Thymus (tissue), 11 donors: ENCODE data around the gene ST8SIA3. TPM values are rescaled to one million over a fixed set of nuclear protein-coding genes. Genes with fewer than 3 reads are reported as not detected.
"Not testable (repeated sequence)": the region's sequence is repeated elsewhere in the genome, so short reads cannot be mapped to it uniquely, and the experiment has no call there.

ENCODE experiments used
- DNase-seq, 9 donors: peaks; one replicate each; pipeline ENCODE4 v3.0.0-alpha.2; 2013; ENCODE audit warnings: low spot score in 9 of 9, low read depth in 6 of 9, missing footprints in 1 of 9
- H3K27ac ChIP-seq, 2 donors: one replicate each; pipeline ENCODE4 v1.5.1; 2013; ENCODE audit warnings: control low read depth in 1 of 2, low read depth in 1 of 2, low read length in 1 of 2, mild to moderate bottlenecking in 1 of 2, moderate library complexity in 1 of 2
- H3K27me3 ChIP-seq, 2 donors: one replicate each; pipeline ENCODE4 v1.5.1; 2013; ENCODE audit warnings: low read length in 1 of 2; ENCODE audit not compliant: control insufficient read depth in 2 of 2, insufficient read depth in 1 of 2
- H3K36me3 ChIP-seq, 2 donors: one replicate each; pipeline ENCODE4 v1.5.1; 2013; ENCODE audit warnings: low read length in 1 of 2, mild to moderate bottlenecking in 1 of 2, moderate library complexity in 1 of 2; ENCODE audit not compliant: control insufficient read depth in 2 of 2, insufficient read depth in 2 of 2
- H3K4me1 ChIP-seq, 2 donors: one replicate each; pipeline ENCODE4 v1.5.1; 2013; ENCODE audit warnings: low read length in 2 of 2; ENCODE audit not compliant: control insufficient read depth in 2 of 2, insufficient read depth in 2 of 2
- H3K4me3 ChIP-seq, 2 donors: one replicate each; pipeline ENCODE4 v1.5.1; 2013; ENCODE audit warnings: low read length in 2 of 2, control low read depth in 1 of 2, mild to moderate bottlenecking in 1 of 2
- H3K9me3 ChIP-seq, 2 donors: one replicate each; pipeline ENCODE4 v1.5.1; 2013; ENCODE audit warnings: low read length in 1 of 2, mild to moderate bottlenecking in 1 of 2; ENCODE audit not compliant: control insufficient read depth in 2 of 2, insufficient read depth in 1 of 2
- WGBS: extraction: QIAGEN DNeasy Blood & Tissue Kit; methylation state at CpG from one replicate; pipeline ENCODE4 v1.1.7; 2013; 5-methylcytosine and 5-hydroxymethylcytosine counted together
- polyA plus RNA-seq: library from polyadenylated mRNA; stranded (reverse); fragments of 200-250 nt; gene quantifications from one replicate; pipeline ENCODE4 v1.2.3, GENCODE V29; 2013
- total RNA-seq: library from RNA; stranded (reverse); fragments of 120-200 nt; gene quantifications from one replicate; pipeline ENCODE4 v1.2.4, GENCODE V29; 2013
- donor health status: healthy.

Gene ST8SIA3
- total and polyA plus RNA-seq, 2 donors = 0.05 to 0.09 TPM

GRCh38 chr18:57394749-57395148 lies 42.4 kb downstream of the ST8SIA3 start:
- H3K4me3 ChIP-seq, H3K36me3 ChIP-seq, H3K4me1 ChIP-seq, H3K9me3 ChIP-seq, H3K27me3 ChIP-seq, DNase-seq, H3K27ac ChIP-seq: not testable (repeated sequence)
- WGBS = 98% methylated on average over 1 of the region's 1 CpG

- H3K4me3 ChIP-seq, H3K9me3 ChIP-seq, H3K27me3 ChIP-seq, H3K4me1 ChIP-seq, DNase-seq, H3K36me3 ChIP-seq, H3K27ac ChIP-seq: not testable (repeated sequence)
- WGBS = 97% methylated on average over 7 of the region's 7 CpGs
Measured at GRCh38 chr18:57396831-57397230, 44.5 kb downstream of the ST8SIA3 start.

- Histone ChIP-seq H3K4me3 (no peak overlapping the region), H3K36me3 (no peaks in the 10 kb centered on the region), H3K27ac (no peak overlapping the region), H3K9me3 (no peaks in the 10 kb centered on the region), H3K27me3 (no peaks in the 10 kb centered on the region), H3K4me1 (no peaks in the 10 kb centered on the region)
- DNase-seq = no peak
- 79% methylated on average over 2 of the region's 2 CpGs for WGBS
Measured at GRCh38 chr18:57397440-57398132, 45.2 kb downstream of the ST8SIA3 start.

- H3K27me3 ChIP-seq = no peaks in the 10 kb centered on the region
- no peak overlapping the region for H3K27ac ChIP-seq
Measured at GRCh38 chr18:57404345-57404744, 52.0 kb downstream of the ST8SIA3 start.

GRCh38 chr18:57409650-57410049 lies 57.3 kb downstream of the ST8SIA3 start:
- H3K9me3 ChIP-seq = no peaks in the 10 kb centered on the region
- H3K4me1 ChIP-seq = no peaks in the 10 kb centered on the region
- no peak for DNase-seq
- no peaks in the 10 kb centered on the region for H3K27me3 ChIP-seq
- no peak overlapping the region for H3K27ac ChIP-seq
- H3K4me3 ChIP-seq = no peak overlapping the region
- H3K36me3 ChIP-seq = no peaks in the 10 kb centered on the region

More at GRCh38 chr18:57404345-57404744, 52.0 kb downstream of the ST8SIA3 start:
- no peaks in the 10 kb centered on the region for H3K36me3 ChIP-seq
- H3K9me3 ChIP-seq = no peaks in the 10 kb centered on the region
- H3K4me1 ChIP-seq = no peaks in the 10 kb centered on the region
- no peak overlapping the region for H3K4me3 ChIP-seq
- no peak for DNase-seq

GRCh38 chr18:57410749-57411148 lies 58.4 kb downstream of the ST8SIA3 start:
- Histone ChIP-seq H3K4me1 (no peaks in the 10 kb centered on the region), H3K27me3 (no peaks in the 10 kb centered on the region), H3K36me3 (no peaks in the 10 kb centered on the region), H3K4me3 (no peak overlapping the region), H3K27ac (no peak overlapping the region), H3K9me3 (no peaks in the 10 kb centered on the region)
- WGBS = 81% methylated on average over 3 of the region's 3 CpGs
- DNase-seq = no peak

- Histone ChIP-seq H3K4me3 (no peak overlapping the region), H3K27ac (no peak overlapping the region), H3K4me1 (no peaks in the 10 kb centered on the region), H3K36me3 (no peaks in the 10 kb centered on the region), H3K9me3 (no peaks in the 10 kb centered on the region), H3K27me3 (no peaks in the 10 kb centered on the region)
- WGBS = 92% methylated on average over 4 of the region's 4 CpGs
- no peak for DNase-seq
Measured at GRCh38 chr18:57416542-57416941, 64.2 kb downstream of the ST8SIA3 start.

Other genes starting within 250 kb of the ST8SIA3 start
- gene BOD1L2, start 205.5 kb upstream of the ST8SIA3 start, total RNA-seq = not detected
- gene BOD1L2, start 205.5 kb upstream of the ST8SIA3 start, polyA plus RNA-seq = 0.02 TPM
- under 0.01 TPM for gene ONECUT2, start 82.8 kb downstream of the ST8SIA3 start, total RNA-seq
- gene ONECUT2, start 82.8 kb downstream of the ST8SIA3 start, polyA plus RNA-seq = 0.02 TPM
- 33.1 TPM for gene FECH, start 234.1 kb downstream of the ST8SIA3 start, total RNA-seq
- gene FECH, start 234.1 kb downstream of the ST8SIA3 start, polyA plus RNA-seq = 11.1 TPM